GM12878 (cell line): ENCODE measurements around the gene GLT6D1. TPM values are rescaled to one million over a fixed set of nuclear protein-coding genes. Genes with fewer than 3 reads are reported as not detected.

Source experiments
- ATAC-seq: fragments of 200-7000 bp; cut with Tn5 transposase; 3 replicates; pipeline ENCODE4 v1.9.1; 2020; ENCODE audit warnings: mild to moderate bottlenecking, moderate library complexity
- BruUV-seq: library from RNA; stranded (reverse); fragments of 400-500 nt; replicated peaks from 2 replicates; lab custom pipeline; 2021; lab: Mats Ljungman, UMichigan
- CTCF ChIA-PET: fragments of 300-600 bp; sonication (Branson Sonifier 250); formaldehyde crosslinking; extraction: SDS; loops from one replicate; lab custom pipeline; 2021; ENCODE audit warnings: inconsistent platforms; lab: Yijun Ruan, JAX
- POLR2A ChIA-PET: fragments of 350-600 bp; formaldehyde crosslinking; extraction: SDS; loops from one replicate; lab custom pipeline; 2021; ENCODE audit warnings: inconsistent platforms; lab: Charles Lee
- RAD21 ChIA-PET: fragments of 300-600 bp; sonication (Branson Sonifier 250); formaldehyde crosslinking; loops from one replicate; lab custom pipeline; 2023; ENCODE audit warnings: antibody characterized with exemption; ENCODE audit not compliant: unreplicated experiment; lab: Charles Lee
- SMC1A ChIA-PET: fragments of 300-600 bp; sonication (Branson Sonifier 250); formaldehyde crosslinking; loops from one replicate; lab custom pipeline; 2023; ENCODE audit not compliant: unreplicated experiment, uncharacterized antibody; lab: Charles Lee
- DNase-seq: peaks from one replicate; pipeline ENCODE4 v3.0.0-alpha.2; 2011; ENCODE audit warnings: low read depth, low spot score
- FAIRE-seq: peaks from 3 replicates; lab custom pipeline; 2011; peaks lifted over from hg19 to GRCh38; lab: Jason Lieb, UNC
- H2AFZ ChIP-seq: 2 replicates; pipeline ENCODE4 v1.6.0; 2011; ENCODE audit warnings: low read depth, low read length, control low read depth; ENCODE audit not compliant: control insufficient read depth
- H3K27ac ChIP-seq: 2 replicates; pipeline ENCODE4 v1.5.1; 2011; ENCODE audit warnings: control low read depth; ENCODE audit not compliant: control insufficient read depth, insufficient read depth
- H3K27me3 ChIP-seq, 2 experiments: replicated peaks in 1 of 2; 2 replicates each; pipeline versions ENCODE4 v1.6.0 to v1.6.1; 2011; ENCODE audit warnings: low read length in 1 of 2; ENCODE audit not compliant: control insufficient read depth in 2 of 2, insufficient read depth in 2 of 2
- H3K36me3 ChIP-seq, 2 experiments: 2 replicates each; pipeline ENCODE4 v1.5.1; 2011; ENCODE audit warnings: low read length in 1 of 2; ENCODE audit not compliant: control insufficient read depth in 2 of 2, insufficient read depth in 2 of 2
- H3K4me1 ChIP-seq: 2 replicates; pipeline ENCODE4 v1.6.1; 2011; ENCODE audit warnings: mild to moderate bottlenecking, low read length, moderate library complexity, mixed read lengths; ENCODE audit not compliant: control insufficient read depth, insufficient read depth
- H3K4me2 ChIP-seq: 2 replicates; pipeline ENCODE4 v1.6.0; 2011; ENCODE audit warnings: control low read depth; ENCODE audit not compliant: control insufficient read depth, insufficient read depth
- H3K4me3 ChIP-seq: fragments of 200-600 bp; sonication (generic); 2 replicates; pipeline ENCODE4 v1.5.1; 2016
- H3K79me2 ChIP-seq: 2 replicates; pipeline ENCODE4 v1.6.0; 2011; ENCODE audit warnings: low read length; ENCODE audit not compliant: control insufficient read depth, insufficient read depth
- H3K9ac ChIP-seq: 2 replicates; pipeline ENCODE4 v1.8.0; 2011; ENCODE audit warnings: low read length, control low read depth, mixed read lengths; ENCODE audit not compliant: control insufficient read depth, insufficient read depth
- H3K9me3 ChIP-seq: replicated peaks from 3 replicates; pipeline ENCODE4 v1.5.1; 2011; ENCODE audit warnings: mild to moderate bottlenecking, low read length; ENCODE audit not compliant: control insufficient read depth, insufficient read depth
- H4K20me1 ChIP-seq: 2 replicates; pipeline ENCODE4 v1.6.0; 2011; ENCODE audit not compliant: control insufficient read depth, insufficient read depth
- CEBPZ ChIP-seq: fragments of 150-350 bp; IDR thresholded peaks from 2 replicates; pipeline ENCODE4 v1.6.1; 2016; ENCODE audit warnings: low read depth, low read length
- FOXK2 ChIP-seq: fragments of 450-650 bp; IDR thresholded peaks from 2 replicates; pipeline ENCODE4 v1.6.1; 2017; ENCODE audit warnings: mild to moderate bottlenecking, moderate library complexity
- HDAC6 ChIP-seq: fragments of 200-600 bp; sonication (generic); IDR thresholded peaks from one replicate; pipeline ENCODE4 v1.8.0; 2017; ENCODE audit warnings: antibody characterized with exemption; ENCODE audit not compliant: unreplicated experiment
- IRF4 ChIP-seq: IDR thresholded peaks from 2 replicates; pipeline ENCODE4 v1.6.1; 2011; ENCODE audit warnings: low read depth, low read length
- LARP7 ChIP-seq: fragments of 450-650 bp; IDR thresholded peaks from 2 replicates; pipeline ENCODE4 v1.6.1; 2017; ENCODE audit warnings: mild to moderate bottlenecking
- MTA2 ChIP-seq: fragments of 450-650 bp; IDR thresholded peaks from 2 replicates; pipeline ENCODE4 v1.6.1; 2016; ENCODE audit warnings: low read depth, mild to moderate bottlenecking, moderate library complexity
- NBN ChIP-seq: fragments of 450-650 bp; IDR thresholded peaks from 2 replicates; pipeline ENCODE4 v1.6.1; 2016
- NFYA ChIP-seq: IDR thresholded peaks from 2 replicates; pipeline ENCODE4 v1.6.1; 2011; ENCODE audit warnings: low read depth, mild to moderate bottlenecking, low read length, improper control_type of control experiment, borderline replicate concordance
- PAX8 ChIP-seq: fragments of 450-650 bp; IDR thresholded peaks from 2 replicates; pipeline ENCODE4 v1.6.1; 2017; ENCODE audit warnings: mild to moderate bottlenecking, moderate library complexity
- RBBP5 ChIP-seq: fragments of 200-600 bp; sonication (generic); conservative IDR thresholded peaks from 2 replicates; pipeline ENCODE4 v1.6.1; 2016
- RCOR1 ChIP-seq: conservative IDR thresholded peaks from 2 replicates; pipeline ENCODE4 v1.6.1; 2012; ENCODE audit warnings: low read depth, low read length, improper control_type of control experiment
- SMAD5 ChIP-seq: IDR thresholded peaks from 2 replicates; pipeline ENCODE4 v1.6.1; 2016; ENCODE audit warnings: antibody characterized with exemption, low read depth
- SMC3 ChIP-seq: IDR thresholded peaks from 2 replicates; pipeline ENCODE4 v1.6.1; 2011; ENCODE audit warnings: low read length, improper control_type of control experiment, borderline replicate concordance
- STAT3 ChIP-seq: IDR thresholded peaks from 2 replicates; pipeline ENCODE4 v1.6.1; 2011; ENCODE audit warnings: low read depth, low read length, improper control_type of control experiment
- TBL1XR1 ChIP-seq: IDR thresholded peaks from 2 replicates; pipeline ENCODE4 v1.6.1; 2012; ENCODE audit warnings: low read depth, low read length, improper control_type of control experiment
- ZNF207 ChIP-seq: fragments of 450-650 bp; IDR thresholded peaks from 2 replicates; pipeline ENCODE4 v1.6.1; 2014; ENCODE audit warnings: antibody characterized with exemption, mild to moderate bottlenecking, borderline replicate concordance
- WGBS: methylation state at CpG from one replicate; pipeline ENCODE4 v1.1.6; 2016; ENCODE audit warnings: low lambda C conversion rate; ENCODE audit not compliant: insufficient replicate concordance, insufficient coverage; ENCODE audit errors: missing lambda C conversion rate; 5-methylcytosine and 5-hydroxymethylcytosine counted together
- in situ Hi-C: fragments of 300-500 bp; cut with MboI; formaldehyde crosslinking; loops from 9 replicates; pipeline ENCODE4 v1.14.3; 2018; ENCODE audit warnings: mixed read lengths
- intact Hi-C: fragments of 100-400 bp; cut with micrococcal nuclease; formaldehyde crosslinking; loops from one replicate; pipeline ENCODE4 v1.14.2; 2022; ENCODE audit not compliant: unreplicated experiment
- polyA plus RNA-seq, 11 experiments: library from polyadenylated mRNA; depleted of rRNA in 4 of 11; unstranded in 6 of 11; stranded (reverse) in 5 of 11; fragments of >200 nt; fragmentation: Nextera tagmentation in 4 of 11; fragmentation: Illumina TruSeq in 1 of 11; extraction: Ambion mirVana in 4 of 11; extraction: Trizol in 1 of 11; gene quantifications; 1 replicate in 1 of 11; 2 replicates in 10 of 11; pipeline versions ENCODE4 v1.2.1 to v1.2.3, GENCODE V29; 2011 to 2016; ENCODE audit warnings: inconsistent platforms in 2 of 11, missing spikeins in 2 of 11, low read depth in 1 of 11
- total RNA-seq, 4 experiments: library from RNA; depleted of rRNA in 3 of 4; stranded (reverse); fragments of >200 nt in 3 of 4; fragmentation: Illumina TruSeq in 1 of 4; extraction: Trizol in 1 of 4; gene quantifications; 2 replicates each; pipeline versions ENCODE4 v1.2.1 to v1.2.3, GENCODE V29; 2013 to 2021
- TF ChIP-seq, protein P1 (sequence below): fragments of 450-650 bp; IDR thresholded peaks from 2 replicates; pipeline ENCODE4 v1.6.1; 2017; ENCODE audit warnings: borderline replicate concordance
- TF ChIP-seq, protein P2 (sequence below): IDR thresholded peaks from 2 replicates; pipeline ENCODE4 v1.6.1; 2011; ENCODE audit warnings: borderline replicate concordance, low read depth, mild to moderate bottlenecking, moderate library complexity, mixed read lengths, low read length; ENCODE audit not compliant: insufficient read depth; ENCODE audit errors: extremely low read length

Gene GLT6D1
- total and polyA plus RNA-seq, 10 of the 15 experiments (the other 5 are each of a cell fraction or from before 2014, with no cell fraction given): not detected

- no peak for ATAC-seq
- H3K27me3 ChIP-seq: no peaks in the 10 kb centered on the region
- no peak overlapping the region for H3K27ac ChIP-seq
- CTCF ChIA-PET: no interaction called here
- H3K36me3 ChIP-seq: no peaks in the 10 kb centered on the region
- H3K9me3 ChIP-seq: no peaks in the 10 kb centered on the region
- no peak overlapping the region for H3K4me2 ChIP-seq
- TF ChIP-seq, protein P1, sequence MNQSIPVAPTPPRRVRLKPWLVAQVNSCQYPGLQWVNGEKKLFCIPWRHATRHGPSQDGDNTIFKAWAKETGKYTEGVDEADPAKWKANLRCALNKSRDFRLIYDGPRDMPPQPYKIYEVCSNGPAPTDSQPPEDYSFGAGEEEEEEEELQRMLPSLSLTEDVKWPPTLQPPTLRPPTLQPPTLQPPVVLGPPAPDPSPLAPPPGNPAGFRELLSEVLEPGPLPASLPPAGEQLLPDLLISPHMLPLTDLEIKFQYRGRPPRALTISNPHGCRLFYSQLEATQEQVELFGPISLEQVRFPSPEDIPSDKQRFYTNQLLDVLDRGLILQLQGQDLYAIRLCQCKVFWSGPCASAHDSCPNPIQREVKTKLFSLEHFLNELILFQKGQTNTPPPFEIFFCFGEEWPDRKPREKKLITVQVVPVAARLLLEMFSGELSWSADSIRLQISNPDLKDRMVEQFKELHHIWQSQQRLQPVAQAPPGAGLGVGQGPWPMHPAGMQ: no peak
- TF ChIP-seq LARP7 (no peak), SMC3 (no peak), STAT3 (no peak), SMAD5 (no peak), IRF4 (no peak), RCOR1 (no peak), MTA2 (no peak), HDAC6 (no peak), ZNF207 (no peak), TBL1XR1 (no peak), NBN (no peak), CEBPZ (no peak), PAX8 (no peak), NFYA (no peak), RBBP5 (no peak), FOXK2 (no peak)
- TF ChIP-seq, protein P2, sequence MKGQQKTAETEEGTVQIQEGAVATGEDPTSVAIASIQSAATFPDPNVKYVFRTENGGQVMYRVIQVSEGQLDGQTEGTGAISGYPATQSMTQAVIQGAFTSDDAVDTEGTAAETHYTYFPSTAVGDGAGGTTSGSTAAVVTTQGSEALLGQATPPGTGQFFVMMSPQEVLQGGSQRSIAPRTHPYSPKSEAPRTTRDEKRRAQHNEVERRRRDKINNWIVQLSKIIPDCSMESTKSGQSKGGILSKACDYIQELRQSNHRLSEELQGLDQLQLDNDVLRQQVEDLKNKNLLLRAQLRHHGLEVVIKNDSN: no peak
- SMC1A ChIA-PET: no interaction called here
- intact Hi-C loops (no loop called here), in situ Hi-C loops (no loop called here)
- H3K4me1 ChIP-seq: no peaks in the 10 kb centered on the region
- RAD21 ChIA-PET: no interaction called here
- FAIRE-seq: no peak
- no peak overlapping the region for H2AFZ ChIP-seq
- H3K79me2 ChIP-seq: no peaks in the 10 kb centered on the region
- no peak for DNase-seq
- BruUV-seq: no TSS peak
- no peak overlapping the region for H3K9ac ChIP-seq
- no peak overlapping the region for H3K4me3 ChIP-seq
- no peaks in the 10 kb centered on the region for H4K20me1 ChIP-seq
- WGBS: 69% methylated on average over 22 of the region's 22 CpGs
- POLR2A ChIA-PET: no interaction called here
These were observed 38.4 kb upstream of the GLT6D1 start for GRCh38 chr9:135677641-135678168.
